Lower leg skin (tissue), 3 donors: Measurements from ENCODE around the gene RSKR.
A peak's percentile ranks its signal among the peaks of the same experiment; 100 is the strongest.

Source experiments
- CTCF ChIP-seq, 3 donors: fragments of 450-650 bp; IDR thresholded peaks; one replicate each; pipeline ENCODE4 v1.5.1; 2016; ENCODE audit warnings: antibody characterized with exemption in 3 of 3, mild to moderate bottlenecking in 3 of 3, moderate library complexity in 2 of 3
- POLR2A ChIP-seq, 2 donors: fragments of 450-650 bp; IDR thresholded peaks; one replicate each; pipeline ENCODE4 v1.6.1; 2016 to 2017; ENCODE audit warnings: antibody characterized with exemption in 2 of 2, mild to moderate bottlenecking in 1 of 2, moderate library complexity in 1 of 2

GRCh38 chr17:28643983-28644786 lies 30.2 kb upstream of the RSKR start:
- TF ChIP-seq CTCF (IDR thresholded peaks at IDR 0.05) (peak in 1 of 3 donors; percentile 39), POLR2A (IDR thresholded peaks at IDR 0.05) (no peak)
